Gastrocnemius medialis (tissue), 4 donors: Measurements from ENCODE around the gene TMEM38B. TPM values are rescaled to one million over a fixed set of nuclear protein-coding genes. Genes with fewer than 3 reads are reported as not detected.

ENCODE experiments used
- ATAC-seq, 2 donors: fragments of 150-250 bp; one replicate each; pipeline ENCODE4 v1.9.1; 2016
- DNase-seq, 2 donors: peaks; one replicate each; pipeline ENCODE4 v3.0.0-alpha.2; 2019
- H3K27ac ChIP-seq, 4 donors: fragments of 200-600 bp; sonication (generic); 1 replicate in 1 of 4; 2 replicates in 3 of 4; pipeline ENCODE4 v1.5.1; 2016 to 2018; ENCODE audit warnings: mild to moderate bottlenecking in 2 of 4, moderate library complexity in 1 of 4
- H3K27me3 ChIP-seq, 3 donors: fragments of 200-600 bp; sonication (generic) in 2 of 3; 1 replicate in 1 of 3; 2 replicates in 2 of 3; pipeline versions ENCODE4 v1.5.1 to v1.6.0; 2016 to 2019; ENCODE audit warnings: mild to moderate bottlenecking in 1 of 3, moderate library complexity in 1 of 3
- H3K36me3 ChIP-seq, 2 donors: fragments of 200-600 bp; sonication (generic) in 1 of 2; one replicate each; pipeline ENCODE4 v1.5.1; 2017 to 2018
- H3K4me1 ChIP-seq, 2 donors: fragments of 200-600 bp; sonication (generic) in 1 of 2; one replicate each; pipeline ENCODE4 v1.5.1; 2016 to 2017; ENCODE audit warnings: mild to moderate bottlenecking in 2 of 2
- H3K4me3 ChIP-seq, 4 donors: fragments of 200-600 bp; sonication (generic) in 3 of 4; 1 replicate in 1 of 4; 2 replicates in 3 of 4; pipeline ENCODE4 v1.5.1; 2016 to 2019; ENCODE audit warnings: mild to moderate bottlenecking in 2 of 4
- H3K9me3 ChIP-seq, 3 donors: fragments of 200-600 bp; sonication (generic) in 2 of 3; 1 replicate in 1 of 3; 2 replicates in 2 of 3; pipeline ENCODE4 v1.5.1; 2016 to 2019
- POLR2A ChIP-seq, 2 donors: fragments of 450-650 bp; IDR thresholded peaks; one replicate each; pipeline ENCODE4 v1.6.1; 2017; ENCODE audit warnings: antibody characterized with exemption in 2 of 2, mild to moderate bottlenecking in 2 of 2, moderate library complexity in 2 of 2
- in situ Hi-C, 4 donors: fragments of 200-750 bp; cut with MboI; loops; one replicate each; pipeline versions ENCODE4 v1.15.0 to v1.8.0; 2017; ENCODE audit warnings: low sequenced_read_pairs in 4 of 4
- intact Hi-C: fragments of 100-400 bp; cut with DNase I; formaldehyde crosslinking; loops from one replicate; pipeline ENCODE4 v1.15.1; 2023; ENCODE audit warnings: low total_unique reads
- total RNA-seq, 4 donors: library from RNA; depleted of rRNA; stranded (reverse); fragments of >200 nt; gene quantifications; one replicate each; pipeline versions ENCODE4 v1.1.0 to v1.2.3, GENCODE V29; 2016
- TF ChIP-seq, protein P1 (sequence below), 5 experiments: fragments of 450-650 bp in 3 of 5; fragments of 200-600 bp in 2 of 5; sonication (generic) in 2 of 5; IDR thresholded peaks in 4 of 5; conservative IDR thresholded peaks in 1 of 5; 1 replicate in 4 of 5; 2 replicates in 1 of 5; pipeline ENCODE4 v1.5.1; 2016 to 2019; ENCODE audit warnings: antibody characterized with exemption in 5 of 5, mild to moderate bottlenecking in 3 of 5, moderate library complexity in 3 of 5

TMEM38B gene
- total RNA-seq, 4 donors from 2014 or later: 81.4 to 97.6 (median 89.8) TPM

DNA sequence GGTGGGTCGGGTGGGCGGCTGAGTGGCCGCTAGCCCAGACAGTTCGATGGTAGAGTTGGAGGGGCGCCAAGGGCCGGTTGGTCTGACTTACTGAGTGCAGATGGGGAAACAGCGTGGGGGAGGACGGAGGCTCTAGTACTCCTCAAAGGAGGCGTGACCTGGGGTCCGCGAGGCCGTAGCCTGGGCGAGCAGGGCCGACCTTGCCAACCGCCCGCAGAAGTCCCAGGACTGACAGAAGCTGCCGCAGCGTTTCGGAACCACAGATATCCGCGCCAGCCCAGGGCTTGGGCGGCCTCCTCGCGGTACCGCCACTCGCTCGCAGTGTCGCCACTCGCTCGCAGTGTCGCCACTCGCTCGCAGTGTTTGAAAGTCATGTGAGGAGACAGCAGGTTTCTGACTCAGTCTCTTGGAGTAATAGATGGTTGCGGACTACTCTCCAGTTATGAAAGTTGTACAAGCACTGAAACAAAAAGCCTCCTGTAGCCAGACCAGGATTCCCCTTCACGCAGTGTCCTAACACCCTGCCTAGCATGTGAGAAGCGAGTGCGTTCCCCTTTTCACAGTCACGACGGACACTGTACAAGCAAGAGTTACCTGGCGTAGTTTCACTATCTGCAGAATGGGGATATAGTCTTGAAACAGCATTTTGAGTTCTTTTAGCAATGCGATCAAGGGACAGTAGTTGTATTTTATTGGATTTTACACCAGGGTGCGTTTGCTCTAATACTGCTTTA is 674 bp downstream of the TMEM38B start:
- peak; percentile 85 to 91 for DNase-seq
- Histone ChIP-seq H3K4me1 (peaks cover 48 to 61% of the 10 kb centered on the region in 2 donors), H3K36me3 (no peaks in the 10 kb centered on the region), H3K27me3 (no peaks in the 10 kb centered on the region), H3K4me3 (peak overlapping the region; percentile 73 to 91 (median 82)), H3K27ac (peak overlapping the region; percentile 93 to 99 (median 96)), H3K9me3 (no peaks in the 10 kb centered on the region)
- intact Hi-C loops (loop anchor here (2.0 to 10.0 kb wide), 2 partner anchors 250 to 1170 kb away; partner anchors contain the start of gene ZNF462), in situ Hi-C loops (loop anchor here in 2 of 4 donors (25.0 kb wide), 2 partner anchors 233 to 258 kb away; partner anchors contain the start of gene FSD1L (in 1 of the 2))
- TF ChIP-seq, protein P1, sequence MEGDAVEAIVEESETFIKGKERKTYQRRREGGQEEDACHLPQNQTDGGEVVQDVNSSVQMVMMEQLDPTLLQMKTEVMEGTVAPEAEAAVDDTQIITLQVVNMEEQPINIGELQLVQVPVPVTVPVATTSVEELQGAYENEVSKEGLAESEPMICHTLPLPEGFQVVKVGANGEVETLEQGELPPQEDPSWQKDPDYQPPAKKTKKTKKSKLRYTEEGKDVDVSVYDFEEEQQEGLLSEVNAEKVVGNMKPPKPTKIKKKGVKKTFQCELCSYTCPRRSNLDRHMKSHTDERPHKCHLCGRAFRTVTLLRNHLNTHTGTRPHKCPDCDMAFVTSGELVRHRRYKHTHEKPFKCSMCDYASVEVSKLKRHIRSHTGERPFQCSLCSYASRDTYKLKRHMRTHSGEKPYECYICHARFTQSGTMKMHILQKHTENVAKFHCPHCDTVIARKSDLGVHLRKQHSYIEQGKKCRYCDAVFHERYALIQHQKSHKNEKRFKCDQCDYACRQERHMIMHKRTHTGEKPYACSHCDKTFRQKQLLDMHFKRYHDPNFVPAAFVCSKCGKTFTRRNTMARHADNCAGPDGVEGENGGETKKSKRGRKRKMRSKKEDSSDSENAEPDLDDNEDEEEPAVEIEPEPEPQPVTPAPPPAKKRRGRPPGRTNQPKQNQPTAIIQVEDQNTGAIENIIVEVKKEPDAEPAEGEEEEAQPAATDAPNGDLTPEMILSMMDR (IDR thresholded peaks at IDR 0.05 in 4 of 5, conservative IDR thresholded peaks at IDR 0.05 in 1 of 5): peak in 1 of 5 experiments; percentile 12
- peak; percentile 65 to 69 for TF ChIP-seq POLR2A (IDR thresholded peaks at IDR 0.05)
- ATAC-seq: peak; percentile 87 to 90

DNA sequence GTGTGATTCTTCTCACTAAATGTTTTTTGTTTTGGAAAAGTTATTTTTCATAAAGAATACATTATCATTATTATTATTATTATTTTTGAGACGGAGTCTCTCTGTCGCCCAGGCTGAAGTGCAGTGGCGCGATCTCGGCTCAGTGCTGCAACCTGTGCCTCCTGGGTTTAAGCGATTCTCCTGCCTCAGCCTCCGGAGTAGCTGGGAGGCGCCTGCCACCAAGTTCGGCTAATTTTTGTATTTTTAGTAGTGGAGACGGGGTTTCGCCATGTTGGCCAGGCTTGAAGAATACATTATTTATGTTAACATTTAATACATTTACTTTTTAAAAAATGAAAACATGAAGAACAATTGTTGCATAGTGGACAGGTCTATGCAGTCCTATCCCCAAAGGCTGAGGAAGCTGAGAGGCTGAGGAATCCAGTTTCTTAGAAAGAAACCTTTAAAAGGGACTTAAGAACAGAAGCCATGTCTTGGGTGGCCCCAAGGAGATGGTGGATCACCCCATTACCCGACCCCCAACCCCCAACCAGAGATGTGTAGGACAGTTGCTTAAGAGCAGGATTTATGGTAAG is 2.0 kb downstream of the TMEM38B start:
- no peaks in the 10 kb centered on the region for H3K36me3 ChIP-seq
- H3K4me1 ChIP-seq: peaks cover 56 to 66% of the 10 kb centered on the region in 2 donors
- H3K27me3 ChIP-seq: no peaks in the 10 kb centered on the region
- DNase-seq (no peak), ATAC-seq (no peak)
- intact Hi-C loops: loop anchor here (10.0 kb wide), 1 partner anchor 1168 kb away; the partner anchor contains the start of gene ZNF462
- H3K27ac ChIP-seq: peak overlapping the region; percentile 93 to 99 (median 96)
- in situ Hi-C loops: loop anchor here in 2 of 4 donors (25.0 kb wide), 2 partner anchors 234 to 259 kb away; partner anchors contain the start of gene FSD1L (in 1 of the 2)
- H3K9me3 ChIP-seq: no peaks in the 10 kb centered on the region
- H3K4me3 ChIP-seq: peak overlapping the region; percentile 73 to 91 (median 82)
- no peak for TF ChIP-seq POLR2A (IDR thresholded peaks at IDR 0.05)
- TF ChIP-seq, protein P1 (IDR thresholded peaks at IDR 0.05 in 4 of 5, conservative IDR thresholded peaks at IDR 0.05 in 1 of 5): no peak

DNA sequence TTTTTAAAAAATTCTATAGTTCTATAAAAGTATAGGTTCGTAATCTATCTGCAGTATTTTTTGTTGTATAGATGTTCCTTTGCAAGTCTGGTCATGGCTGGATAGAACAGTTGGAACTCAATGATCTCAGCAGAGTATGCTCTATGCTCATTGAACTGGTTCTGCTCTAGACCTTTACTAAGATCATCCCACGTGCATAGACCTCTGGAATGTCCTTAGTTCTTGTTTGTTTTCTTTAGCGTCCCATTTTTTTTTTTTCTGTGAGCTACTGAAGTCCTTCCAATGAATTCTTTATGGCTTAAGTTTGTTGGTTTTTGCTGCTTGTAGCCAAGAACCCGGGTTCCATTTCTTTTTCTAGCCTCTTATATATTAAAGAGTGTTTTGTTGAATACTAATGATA is 3.5 kb downstream of the TMEM38B start:
- Histone ChIP-seq H3K27ac (peak overlapping the region; percentile 93 to 99 (median 96)), H3K36me3 (no peaks in the 10 kb centered on the region), H3K4me1 (peaks cover 68 to 81% of the 10 kb centered on the region in 2 donors), H3K9me3 (no peaks in the 10 kb centered on the region), H3K4me3 (peak overlapping the region in 2 of 4 donors; percentile 10 to 18), H3K27me3 (no peaks in the 10 kb centered on the region)
- intact Hi-C loops (loop anchor here (10.0 kb wide), 1 partner anchor 1167 kb away; the partner anchor contains the start of gene ZNF462), in situ Hi-C loops (loop anchor here in 2 of 4 donors (25.0 kb wide), 2 partner anchors 236 to 261 kb away; partner anchors contain the start of gene FSD1L (in 1 of the 2))
- TF ChIP-seq, protein P1 (IDR thresholded peaks at IDR 0.05 in 4 of 5, conservative IDR thresholded peaks at IDR 0.05 in 1 of 5): no peak
- TF ChIP-seq POLR2A (IDR thresholded peaks at IDR 0.05): no peak
- no peak for DNase-seq
- ATAC-seq: no peak

GRCh38 chr9:105698348-105698870 is 4.1 kb downstream of the TMEM38B start:
- TF ChIP-seq, protein P1 (IDR thresholded peaks at IDR 0.05 in 4 of 5, conservative IDR thresholded peaks at IDR 0.05 in 1 of 5): no peak
- no peak for TF ChIP-seq POLR2A (IDR thresholded peaks at IDR 0.05)
- intact Hi-C loops (loop anchor here (10.0 kb wide), 1 partner anchor 1166 kb away; the partner anchor contains the start of gene ZNF462), in situ Hi-C loops (loop anchor here in 2 of 4 donors (25.0 kb wide), 2 partner anchors 236 to 261 kb away; partner anchors contain the start of gene FSD1L (in 1 of the 2))
- H3K27me3 ChIP-seq: no peaks in the 10 kb centered on the region
- H3K27ac ChIP-seq: peak overlapping the region; percentile 93 to 99 (median 96)
- no peaks in the 10 kb centered on the region for H3K36me3 ChIP-seq
- peaks cover 67 to 76% of the 10 kb centered on the region in 2 donors for H3K4me1 ChIP-seq
- peak overlapping the region in 2 of 4 donors; percentile 10 to 18 for H3K4me3 ChIP-seq
- ATAC-seq: no peak
- no peaks in the 10 kb centered on the region for H3K9me3 ChIP-seq
- no peak for DNase-seq
